ENCODE results near the gene ARSK.
A peak's percentile ranks its signal among the peaks of the same experiment; 100 is the strongest.

Gene ARSK

GRCh38 chr5:95565280-95565920, 10.5 kb downstream of the ARSK start:
- DNase-seq: no peak

GRCh38 chr5:95572016-95572415, 17.1 kb downstream of the ARSK start:
- no peak for DNase-seq

- DNase-seq: no peak
Observed at GRCh38 chr5:95581576-95581975, 26.7 kb downstream of the ARSK start.

- DNase-seq: no peak
Observed at GRCh38 chr5:95583992-95584391, 29.1 kb downstream of the ARSK start.

- DNase-seq: no peak
Observed at GRCh38 chr5:95590880-95591279, 36.0 kb downstream of the ARSK start.

- no peak for DNase-seq
Observed at GRCh38 chr5:95591490-95591901, 36.6 kb downstream of the ARSK start.

- no peak for DNase-seq
Observed at GRCh38 chr5:95595289-95595931, 40.5 kb downstream of the ARSK start.

- no peak for DNase-seq
Observed at GRCh38 chr5:95599252-95599651, 44.4 kb downstream of the ARSK start.

- no peak for DNase-seq
Observed at GRCh38 chr5:95600557-95600956, 45.7 kb downstream of the ARSK start.

- no peak for DNase-seq
Observed at GRCh38 chr5:95605786-95606185, 50.9 kb downstream of the ARSK start.

GRCh38 chr5:95606419-95606818, 51.5 kb downstream of the ARSK start:
- no peak for DNase-seq

GRCh38 chr5:95609711-95610110, 54.8 kb downstream of the ARSK start:
- no peak for DNase-seq

GRCh38 chr5:95610546-95610945, 55.6 kb downstream of the ARSK start:
- DNase-seq: no peak

GRCh38 chr5:95611396-95611795, 56.5 kb downstream of the ARSK start:
- DNase-seq: no peak

- DNase-seq: no peak
Observed at GRCh38 chr5:95613514-95613913, 58.6 kb downstream of the ARSK start.

- DNase-seq: no peak
Observed at GRCh38 chr5:95615164-95615467, 60.2 kb downstream of the ARSK start.

- no peak for DNase-seq
Observed at GRCh38 chr5:95617057-95617456, 62.2 kb downstream of the ARSK start.

GRCh38 chr5:95619096-95619495, 64.2 kb downstream of the ARSK start:
- no peak for DNase-seq

- no peak for DNase-seq
Observed at GRCh38 chr5:95619514-95620029, 64.7 kb downstream of the ARSK start.

GRCh38 chr5:95620030-95620869, 65.3 kb downstream of the ARSK start, which contains the start of gene GPR150:
Gene GPR150 (plus strand): TSS chr5:95620087. CDS start chr5:95620276, 189 bp downstream.
- peak; percentile 29 for DNase-seq

- DNase-seq: peak; percentile 29
Observed at GRCh38 chr5:95620870-95621838, 66.3 kb downstream of the ARSK start.

GRCh38 chr5:95621839-95622629, 67.1 kb downstream of the ARSK start:
- DNase-seq: no peak
